ENCODE measurements around the gene UPK3A.
"Not testable (repeated sequence)": the region's sequence is repeated elsewhere in the genome, so short reads cannot be mapped to it uniquely, and the experiment has no call there.

Gene UPK3A

GRCh38 chr22:45285263-45286058 lies 712 bp downstream of the UPK3A start:
- no peak for DNase-seq

- DNase-seq: no peak
Measured at GRCh38 chr22:45286854-45287551, 2.3 kb downstream of the UPK3A start.

- no peak for DNase-seq
Measured at GRCh38 chr22:45290410-45290936, 5.7 kb downstream of the UPK3A start.

GRCh38 chr22:45291061-45291930 lies 6.5 kb downstream of the UPK3A start:
- no peak for DNase-seq

GRCh38 chr22:45291931-45292290 lies 7.2 kb downstream of the UPK3A start:
- no peak for DNase-seq

GRCh38 chr22:45292731-45293442 lies 8.1 kb downstream of the UPK3A start:
- no peak for DNase-seq

GRCh38 chr22:45294030-45294429 lies 9.3 kb downstream of the UPK3A start:
- DNase-seq: no peak

GRCh38 chr22:45295004-45295403 lies 10.3 kb downstream of the UPK3A start:
- not testable (repeated sequence) for DNase-seq

- DNase-seq: no peak
Measured at GRCh38 chr22:45295492-45295891, 10.7 kb downstream of the UPK3A start.

GRCh38 chr22:45296628-45297297 lies 12.0 kb downstream of the UPK3A start:
- DNase-seq: no peak

- DNase-seq: no peak
Measured at GRCh38 chr22:45298934-45299505, 14.3 kb downstream of the UPK3A start.

GRCh38 chr22:45302751-45303150 lies 18.0 kb downstream of the UPK3A start:
- no peak for DNase-seq

GRCh38 chr22:45303181-45303580 lies 18.4 kb downstream of the UPK3A start:
- no peak for DNase-seq

- DNase-seq: no peak
Measured at GRCh38 chr22:45304971-45305370, 20.2 kb downstream of the UPK3A start.

GRCh38 chr22:45305456-45306075 lies 20.8 kb downstream of the UPK3A start:
- DNase-seq: no peak

GRCh38 chr22:45306139-45306538 lies 21.4 kb downstream of the UPK3A start:
- no peak for DNase-seq

- no peak for DNase-seq
Measured at GRCh38 chr22:45308391-45308956, 23.7 kb downstream of the UPK3A start.

- no peak for DNase-seq
Measured at GRCh38 chr22:45308957-45309421, 24.2 kb downstream of the UPK3A start.

GRCh38 chr22:45309422-45310227 lies 24.9 kb downstream of the UPK3A start, which contains the start of gene FAM118A:
Gene FAM118A, plus strand, starts transcription at chr22:45309934. Its CDS starts 12,446 bp downstream, at chr22:45322380.
- peak; percentile 89 for DNase-seq

Measured in NCI-H1694 (cell line).